IMR-90 (cell line): ENCODE results near the gene UPB1. TPM values are rescaled to one million over a fixed set of nuclear protein-coding genes. Genes with fewer than 3 reads are reported as not detected.
A peak's percentile ranks its signal among the peaks of the same experiment; 100 is the strongest.

Experiments
- ATAC-seq: fragments of 200-7000 bp; cut with Tn5 transposase; 2 replicates; pipeline ENCODE4 v1.9.1; 2020; ENCODE audit warnings: low read depth, mild to moderate bottlenecking, moderate library complexity
- BruUV-seq: library from RNA; stranded (reverse); fragments of 400-500 nt; replicated peaks from 2 replicates; lab custom pipeline; 2021; lab: Mats Ljungman, UMichigan
- CTCF ChIA-PET: fragments of 300-600 bp; formaldehyde crosslinking; extraction: SDS; loops from one replicate; lab custom pipeline; 2021; ENCODE audit warnings: antibody characterized with exemption; lab: Yijun Ruan, JAX
- POLR2A ChIA-PET: fragments of 300-600 bp; sonication (Branson Sonifier 250); formaldehyde crosslinking; loops from one replicate; lab custom pipeline; 2022; ENCODE audit warnings: antibody characterized with exemption; ENCODE audit not compliant: unreplicated experiment; lab: Charles Lee
- DNase-seq: peaks from one replicate; pipeline ENCODE4 v3.0.0; 2013
- H2AFZ ChIP-seq: replicated peaks from 2 replicates; pipeline ENCODE3; 2013; ENCODE audit warnings: low read length, mild to moderate bottlenecking; ENCODE audit not compliant: poor library complexity
- H2AK5ac ChIP-seq: 2 replicates; pipeline ENCODE4 v1.6.1; 2013; ENCODE audit warnings: low read depth, low read length, inconsistent platforms
- H2AK9ac ChIP-seq: replicated peaks from 2 replicates; pipeline ENCODE3; 2013; ENCODE audit warnings: mild to moderate bottlenecking, low read depth, low read length, moderate library complexity; ENCODE audit not compliant: poor library complexity
- H2BK120ac ChIP-seq: 2 replicates; pipeline ENCODE4 v1.6.1; 2013; ENCODE audit warnings: low read depth, low read length, inconsistent platforms
- H2BK15ac ChIP-seq: 3 replicates; pipeline ENCODE4 v1.6.1; 2013; ENCODE audit warnings: low read depth, low read length, inconsistent platforms
- H2BK20ac ChIP-seq: 2 replicates; pipeline ENCODE4 v1.6.1; 2013; ENCODE audit warnings: low read depth, mild to moderate bottlenecking, inconsistent platforms, low read length, moderate library complexity
- H2BK5ac ChIP-seq: 2 replicates; pipeline ENCODE4 v1.6.1; 2013; ENCODE audit warnings: mild to moderate bottlenecking, low read depth, low read length, inconsistent platforms; ENCODE audit not compliant: poor library complexity, severe bottlenecking
- H3K14ac ChIP-seq: replicated peaks from 2 replicates; pipeline ENCODE4 v1.6.1; 2013; ENCODE audit warnings: low read depth, low read length, inconsistent platforms
- H3K18ac ChIP-seq: 2 replicates; pipeline ENCODE4 v1.6.1; 2013; ENCODE audit warnings: low read depth, low read length, control low read depth
- H3K23ac ChIP-seq: 2 replicates; pipeline ENCODE4 v1.6.1; 2013; ENCODE audit warnings: low read depth, low read length, inconsistent platforms
- H3K27ac ChIP-seq: 2 replicates; pipeline ENCODE4 v1.5.1; 2013; ENCODE audit warnings: mild to moderate bottlenecking, control low read depth, low read length; ENCODE audit not compliant: insufficient read depth
- H3K27me3 ChIP-seq: 2 replicates; pipeline ENCODE4 v1.6.1; 2013; ENCODE audit warnings: low read length; ENCODE audit not compliant: control insufficient read depth, insufficient read depth
- H3K36me3 ChIP-seq: 2 replicates; pipeline ENCODE4 v1.6.1; 2013; ENCODE audit warnings: low read length, mixed read lengths; ENCODE audit not compliant: control insufficient read depth, insufficient read depth
- H3K4ac ChIP-seq: 2 replicates; pipeline ENCODE4 v1.6.1; 2013; ENCODE audit warnings: low read depth, low read length, inconsistent platforms
- H3K4me1 ChIP-seq: 2 replicates; pipeline ENCODE4 v1.6.1; 2013; ENCODE audit warnings: low read length, mixed read lengths; ENCODE audit not compliant: control insufficient read depth, insufficient read depth
- H3K4me2 ChIP-seq: 2 replicates; pipeline ENCODE4 v1.6.1; 2013; ENCODE audit warnings: low read depth, mild to moderate bottlenecking, control low read depth, low read length, moderate library complexity
- H3K4me3 ChIP-seq: 2 replicates; pipeline ENCODE4 v1.5.1; 2013; ENCODE audit warnings: low read depth, mild to moderate bottlenecking, control low read depth, low read length, moderate library complexity; ENCODE audit not compliant: insufficient read depth
- H3K56ac ChIP-seq: 2 replicates; pipeline ENCODE4 v1.6.1; 2013; ENCODE audit warnings: low read length, inconsistent platforms; ENCODE audit not compliant: insufficient read depth; ENCODE audit errors: extremely low read depth
- H3K79me1 ChIP-seq, 2 experiments: 2 replicates each; pipeline ENCODE4 v1.6.1; 2013; ENCODE audit warnings: low read length in 2 of 2, inconsistent platforms in 1 of 2, low read depth in 1 of 2
- H3K9ac ChIP-seq: 2 replicates; pipeline ENCODE4 v1.6.1; 2013; ENCODE audit warnings: low read depth, low read length, control low read depth
- H3K9me1 ChIP-seq: 2 replicates; pipeline ENCODE4 v1.6.1; 2013; ENCODE audit warnings: low read length, inconsistent platforms; ENCODE audit not compliant: insufficient read depth
- H3K9me3 ChIP-seq: 2 replicates; pipeline ENCODE4 v1.6.1; 2013; ENCODE audit warnings: low read length; ENCODE audit not compliant: control insufficient read depth, insufficient read depth
- H4K20me1 ChIP-seq: 2 replicates; pipeline ENCODE4 v1.6.1; 2013; ENCODE audit warnings: low read length, inconsistent platforms; ENCODE audit not compliant: insufficient read depth
- H4K5ac ChIP-seq: 2 replicates; pipeline ENCODE4 v1.6.1; 2013; ENCODE audit warnings: mild to moderate bottlenecking, low read depth, low read length, control low read depth
- H4K8ac ChIP-seq, 2 experiments: 2 replicates each; pipeline ENCODE4 v1.6.1; 2013; ENCODE audit warnings: low read depth in 2 of 2, low read length in 2 of 2, control low read depth in 1 of 2, inconsistent platforms in 1 of 2
- H4K91ac ChIP-seq: 2 replicates; pipeline ENCODE4 v1.6.1; 2013; ENCODE audit warnings: low read depth, low read length, inconsistent platforms; ENCODE audit not compliant: insufficient read depth
- CEBPB ChIP-seq: IDR thresholded peaks from 2 replicates; pipeline ENCODE4 v1.6.1; 2012; ENCODE audit warnings: low read depth, low read length, improper control_type of control experiment
- CHD1 ChIP-seq: IDR thresholded peaks from 2 replicates; pipeline ENCODE4 v1.6.1; 2012; ENCODE audit warnings: low read depth, low read length, improper control_type of control experiment
- ELK1 ChIP-seq: fragments of 150-350 bp; IDR thresholded peaks from 2 replicates; pipeline ENCODE4 v1.6.1; 2016; ENCODE audit warnings: low read depth, mild to moderate bottlenecking, low read length, moderate library complexity, borderline replicate concordance
- FOS ChIP-seq: fragments of 150-350 bp; IDR thresholded peaks from 2 replicates; pipeline ENCODE4 v1.6.1; 2016; ENCODE audit warnings: low read depth, low read length
- MXI1 ChIP-seq: IDR thresholded peaks from 2 replicates; pipeline ENCODE4 v1.6.1; 2012; ENCODE audit warnings: low read depth, mild to moderate bottlenecking, low read length, moderate library complexity, borderline replicate concordance
- NFE2L2 ChIP-seq: fragments of 150-350 bp; IDR thresholded peaks from 2 replicates; pipeline ENCODE4 v1.6.1; 2016; ENCODE audit warnings: low read depth, mild to moderate bottlenecking, low read length
- POLR2A ChIP-seq: IDR thresholded peaks from 2 replicates; pipeline ENCODE4 v1.6.1; 2012; ENCODE audit warnings: mild to moderate bottlenecking, low read depth, low read length
- RFX5 ChIP-seq: IDR thresholded peaks from 2 replicates; pipeline ENCODE4 v1.8.0; 2012; ENCODE audit warnings: low read depth, mild to moderate bottlenecking, low read length, moderate library complexity
- SMC3 ChIP-seq: fragments of 150-350 bp; IDR thresholded peaks from 2 replicates; pipeline ENCODE4 v1.6.1; 2016; ENCODE audit warnings: low read depth, mild to moderate bottlenecking, antibody characterized with exemption, low read length, moderate library complexity
- WGBS, 2 experiments: methylation state at CpG; one replicate each; pipeline versions ENCODE4 v1.1.5 to v1.1.7; 2013; ENCODE audit warnings: missing lambda C conversion rate in 2 of 2; ENCODE audit not compliant: insufficient read length in 1 of 2; ENCODE audit errors: extremely low coverage in 2 of 2; 5-methylcytosine and 5-hydroxymethylcytosine counted together
- dilution Hi-C: fragments of 300-500 bp; cut with HindIII; formaldehyde crosslinking; loops from one replicate; pipeline ENCODE4 v1.14.3; 2018; ENCODE audit warnings: low sequenced_read_pairs; ENCODE audit not compliant: unreplicated experiment
- in situ Hi-C: fragments of 300-500 bp; cut with MboI; formaldehyde crosslinking; loops from 3 replicates; pipeline ENCODE4 v1.14.3; 2019; ENCODE audit warnings: low sequenced_read_pairs, inconsistent platforms, mixed read lengths
- intact Hi-C: fragments of 100-400 bp; cut with micrococcal nuclease; formaldehyde crosslinking; loops from 2 replicates; pipeline ENCODE4 v1.10.0; 2022
- polyA plus RNA-seq, 3 experiments: library from polyadenylated mRNA; depleted of rRNA; stranded (reverse); fragments of >200 nt; gene quantifications; 2 replicates each; pipeline ENCODE4 v1.2.3, GENCODE V29; 2012; ENCODE audit warnings: low replicate concordance in 1 of 3
- total RNA-seq: library from RNA; depleted of rRNA; stranded (reverse); fragments of >200 nt; gene quantifications from 2 replicates; pipeline ENCODE4 v1.2.3, GENCODE V29; 2012

UPB1 gene
- total and polyA plus RNA-seq, 2 of the 4 experiments (the other 2 are of a cell fraction) = under 0.01 to 0.02 TPM

GRCh38 chr22:24518771-24519485 lies 23.8 kb downstream of the UPB1 start:
- Histone ChIP-seq H3K4me3 (no peak overlapping the region), H3K9me1 (no peaks in the 10 kb centered on the region), H4K5ac (no peak overlapping the region), H3K23ac (no peak overlapping the region), H4K20me1 (no peaks in the 10 kb centered on the region), H3K27ac (no peak overlapping the region), H3K36me3 (no peaks in the 10 kb centered on the region), H3K14ac (no peak overlapping the region), H2AK5ac (no peak overlapping the region), H2BK20ac (no peak overlapping the region), H3K9ac (no peak overlapping the region), H2BK120ac (no peak overlapping the region), H3K4me2 (no peak overlapping the region), H4K91ac (no peak overlapping the region), H3K4ac (no peak overlapping the region), H3K27me3 (peaks cover 6% of the 10 kb centered on the region), H2BK15ac (no peak overlapping the region), H3K79me1 (no peaks in the 10 kb centered on the region), H3K56ac (no peak overlapping the region), H4K8ac (no peak overlapping the region), H3K4me1 (peaks cover 2% of the 10 kb centered on the region), H3K9me3 (no peaks in the 10 kb centered on the region), H2AFZ (no peak overlapping the region), H2AK9ac (peak overlapping the region; percentile 9), H3K18ac (no peak overlapping the region), H2BK5ac (no peak overlapping the region)
- no TSS peak for BruUV-seq
- ChIA-PET POLR2A (no interaction called here), CTCF (no interaction called here)
- TF ChIP-seq SMC3 = no peak
- TF ChIP-seq MXI1 = no peak
- TF ChIP-seq POLR2A = no peak
- no peak for TF ChIP-seq CHD1
- no peak for TF ChIP-seq FOS
- TF ChIP-seq RFX5 = no peak
- no peak for TF ChIP-seq CEBPB
- TF ChIP-seq ELK1 = no peak
- no peak for TF ChIP-seq NFE2L2
- DNase-seq (no peak), ATAC-seq (no peak)
- intact Hi-C loops (no loop called here), dilution Hi-C loops (no loop called here), in situ Hi-C loops (no loop called here)
- WGBS, 2 experiments = no CpG with 5 or more reads among the region's 9 CpGs
